GM18861 (cell line): ENCODE measurements around the gene ADAMTS16.

Experiments
- ATAC-seq: cut with Tn5 transposase; IDR thresholded peaks from one replicate; pipeline ENCODE4 v1.9.1; 2021; ENCODE audit not compliant: unreplicated experiment

ADAMTS16 gene

GRCh38 chr5:5309645-5310044 is 169.5 kb downstream of the ADAMTS16 start:
- no peak for ATAC-seq

DNA sequence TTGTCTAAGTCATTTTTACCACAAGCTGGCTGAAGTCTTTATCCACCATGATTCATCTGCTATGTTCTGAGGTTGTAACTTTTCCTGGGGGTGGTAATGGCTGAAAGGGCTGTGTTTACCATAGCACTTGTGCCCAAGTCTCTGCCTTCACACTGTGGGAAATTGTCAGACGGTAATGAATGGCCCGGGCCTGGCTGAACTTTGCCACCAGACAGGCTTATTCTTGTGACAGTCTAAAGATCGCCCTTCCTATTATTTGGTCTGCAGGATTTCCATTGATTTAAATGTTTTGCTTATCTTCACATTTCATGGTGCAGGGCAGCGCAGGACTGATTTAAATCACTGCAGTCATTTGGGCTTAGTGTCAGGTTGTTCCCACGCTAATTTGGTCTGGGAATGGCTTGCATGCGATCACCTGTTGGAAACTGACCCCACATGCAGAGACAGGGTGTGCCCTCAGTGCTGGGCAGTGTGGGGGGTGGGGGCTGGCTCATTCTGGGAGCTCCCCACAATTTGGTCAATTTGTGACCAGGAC is 173.0 kb downstream of the ADAMTS16 start:
- ATAC-seq, result no peak

GRCh38 chr5:5314166-5314565 is 174.0 kb downstream of the ADAMTS16 start:
- ATAC-seq, result no peak

- no peak for ATAC-seq
Measured at GRCh38 chr5:5314626-5315025, 174.5 kb downstream of the ADAMTS16 start.

- ATAC-seq, result no peak
Measured at GRCh38 chr5:5315068-5315980, 175.2 kb downstream of the ADAMTS16 start.

DNA sequence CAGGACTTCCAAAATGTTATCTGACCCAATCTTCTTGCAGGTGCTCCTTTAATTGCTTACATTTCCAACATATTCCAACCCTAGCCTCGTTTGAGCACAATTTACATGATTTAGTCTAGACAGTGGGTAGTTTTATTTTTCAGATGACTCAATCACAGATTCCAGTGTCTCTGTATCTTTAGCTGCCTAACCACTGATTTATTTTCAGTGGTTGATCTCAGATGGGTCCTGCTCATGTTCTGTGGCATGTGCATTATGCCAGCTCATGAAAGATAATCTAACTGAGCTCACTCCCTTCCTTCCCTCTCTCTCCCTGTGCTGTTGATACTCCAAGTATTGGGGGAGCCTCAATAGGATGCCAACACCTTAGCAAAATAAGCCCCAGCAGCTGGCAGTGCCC is 176.2 kb downstream of the ADAMTS16 start:
- no peak for ATAC-seq

DNA sequence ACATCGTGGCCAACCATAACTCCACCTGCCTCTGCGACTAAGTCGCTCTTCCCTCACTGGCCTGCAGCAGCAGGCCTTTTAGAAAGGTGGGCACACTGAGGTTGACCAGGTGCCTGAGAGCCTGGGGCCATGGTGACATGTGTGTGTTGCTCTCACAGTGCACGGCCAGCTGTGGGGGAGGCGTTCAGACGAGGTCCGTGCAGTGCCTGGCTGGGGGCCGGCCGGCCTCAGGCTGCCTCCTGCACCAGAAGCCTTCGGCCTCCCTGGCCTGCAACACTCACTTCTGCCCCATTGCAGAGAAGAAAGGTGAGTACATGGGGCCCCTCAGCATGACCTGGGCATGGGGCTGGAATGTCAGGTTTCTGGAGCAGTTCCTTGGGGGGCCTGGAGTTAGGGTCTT is 177.8 kb downstream of the ADAMTS16 start:
- no peak for ATAC-seq

GRCh38 chr5:5318426-5319190 is 178.5 kb downstream of the ADAMTS16 start:
- ATAC-seq, result no peak

DNA sequence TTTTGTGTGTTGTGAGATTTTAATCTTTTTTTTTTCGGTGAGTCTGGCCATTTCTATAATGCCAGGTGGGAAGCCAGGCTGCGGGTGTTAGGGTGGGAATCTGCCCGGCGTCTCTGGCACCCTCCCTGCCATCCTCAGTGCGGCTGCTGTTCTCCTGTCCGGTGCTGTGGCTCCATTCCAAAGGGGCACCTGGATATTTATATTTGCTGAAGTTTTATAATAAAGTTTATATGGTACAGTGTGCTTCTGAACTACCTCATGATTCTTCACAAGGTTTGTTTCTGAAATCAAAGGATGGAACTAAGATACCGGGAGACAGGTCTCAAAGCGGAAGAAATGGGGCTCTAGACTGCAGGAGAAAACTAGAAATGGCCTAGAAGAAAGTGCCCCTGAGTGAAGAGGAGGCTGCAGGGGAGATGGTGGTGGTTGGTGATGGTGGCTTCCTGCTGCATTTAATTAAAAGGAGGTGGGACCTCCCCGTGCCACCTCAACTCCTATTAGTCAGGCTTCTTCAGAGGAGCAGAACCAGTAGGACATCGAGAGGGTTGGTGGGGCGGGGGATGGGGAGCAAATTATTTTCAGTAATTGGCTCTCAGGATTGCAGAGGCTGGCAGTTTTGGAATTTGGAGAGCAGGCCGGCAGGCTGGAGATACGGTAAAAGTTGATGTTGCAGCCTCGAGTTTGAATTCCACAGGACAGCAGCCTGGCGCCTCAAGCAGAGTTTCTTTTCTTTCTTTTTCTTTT is 180.1 kb downstream of the ADAMTS16 start:
- ATAC-seq, result no peak

DNA sequence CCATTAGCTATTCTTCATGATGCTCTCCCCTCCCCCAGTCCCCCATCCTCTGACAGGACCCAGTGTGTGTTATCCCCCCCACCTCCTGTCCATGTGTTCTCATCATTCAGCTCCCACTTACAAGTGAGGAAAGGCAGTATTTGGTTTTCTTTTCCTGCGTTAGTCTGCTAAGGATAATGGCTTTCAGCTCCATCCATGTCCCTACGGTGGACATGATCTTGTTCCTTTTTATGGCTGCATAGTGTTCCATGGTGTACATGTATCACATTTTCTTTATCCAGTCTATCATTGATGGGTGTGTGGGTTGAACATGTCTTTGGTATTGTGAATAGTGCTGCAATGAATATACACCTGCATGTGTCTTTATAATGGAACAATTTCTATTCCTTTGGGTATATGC is 181.0 kb downstream of the ADAMTS16 start:
- no peak for ATAC-seq

DNA sequence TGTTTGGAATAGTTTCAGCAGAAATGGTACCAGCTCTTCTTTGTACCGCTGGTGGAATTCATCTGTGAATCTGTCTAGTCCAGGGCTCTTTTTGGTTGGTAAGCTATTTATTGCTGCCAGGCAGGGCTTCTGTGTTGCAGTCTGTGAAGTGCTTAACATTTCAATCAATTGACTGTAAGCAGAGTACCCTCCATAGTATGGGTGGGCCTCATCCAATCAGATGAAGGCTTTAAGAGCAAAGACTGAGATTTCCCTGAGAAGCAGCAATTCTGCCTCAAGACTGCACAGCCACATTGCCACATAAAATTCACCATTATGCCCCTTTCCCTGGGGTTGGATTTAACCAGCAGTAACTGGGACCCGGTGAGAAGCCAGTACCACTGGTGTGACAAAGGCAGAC is 183.4 kb downstream of the ADAMTS16 start:
- no peak for ATAC-seq

GRCh38 chr5:5326115-5326758 is 186.1 kb downstream of the ADAMTS16 start:
- no peak for ATAC-seq

DNA sequence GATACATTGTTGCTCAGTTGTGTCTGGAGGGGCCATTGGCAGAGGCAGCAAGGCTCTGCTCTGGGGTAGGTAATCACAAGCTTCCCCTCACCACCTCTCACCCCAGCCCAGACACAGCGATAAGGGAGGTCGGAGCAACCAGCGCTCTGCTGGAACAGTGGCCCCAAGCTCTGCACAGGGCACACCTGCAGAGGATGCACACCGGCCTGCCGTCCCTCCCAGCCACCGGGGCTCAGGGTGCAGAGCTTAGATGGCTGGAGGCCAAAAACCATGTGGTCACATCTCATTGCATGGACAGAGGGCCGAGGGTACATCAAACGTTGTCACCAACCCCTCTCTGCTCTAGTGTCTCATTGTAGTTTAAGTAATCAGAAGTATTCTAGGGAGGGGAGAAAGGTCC is 187.0 kb downstream of the ADAMTS16 start:
- no peak for ATAC-seq

- no peak for ATAC-seq
Measured at GRCh38 chr5:5330728-5331452, 190.8 kb downstream of the ADAMTS16 start.

DNA sequence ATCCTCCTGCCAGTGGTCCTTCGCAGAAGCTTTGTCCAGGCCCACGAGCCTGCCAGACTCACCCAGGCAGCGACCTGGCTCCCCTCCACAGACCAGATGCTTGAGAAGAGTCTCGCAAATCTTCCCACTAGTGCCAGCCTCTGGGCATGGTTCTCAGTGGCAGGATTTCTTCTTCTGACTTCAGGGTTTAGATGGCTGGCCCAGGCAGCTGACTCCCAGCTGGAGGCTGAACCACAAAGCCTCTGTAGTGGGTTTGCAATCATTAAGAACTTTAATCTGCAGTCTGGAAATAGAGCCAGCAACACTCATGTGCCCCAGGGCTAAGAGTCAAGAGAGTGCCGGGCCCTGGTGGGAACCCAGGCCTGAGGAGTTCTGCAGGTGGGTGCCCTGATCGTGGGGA is 191.7 kb downstream of the ADAMTS16 start:
- no peak for ATAC-seq

- no peak for ATAC-seq
Measured at GRCh38 chr5:5332287-5332686, 192.2 kb downstream of the ADAMTS16 start.

GRCh38 chr5:5335107-5335506 is 195.0 kb downstream of the ADAMTS16 start:
- no peak for ATAC-seq

DNA sequence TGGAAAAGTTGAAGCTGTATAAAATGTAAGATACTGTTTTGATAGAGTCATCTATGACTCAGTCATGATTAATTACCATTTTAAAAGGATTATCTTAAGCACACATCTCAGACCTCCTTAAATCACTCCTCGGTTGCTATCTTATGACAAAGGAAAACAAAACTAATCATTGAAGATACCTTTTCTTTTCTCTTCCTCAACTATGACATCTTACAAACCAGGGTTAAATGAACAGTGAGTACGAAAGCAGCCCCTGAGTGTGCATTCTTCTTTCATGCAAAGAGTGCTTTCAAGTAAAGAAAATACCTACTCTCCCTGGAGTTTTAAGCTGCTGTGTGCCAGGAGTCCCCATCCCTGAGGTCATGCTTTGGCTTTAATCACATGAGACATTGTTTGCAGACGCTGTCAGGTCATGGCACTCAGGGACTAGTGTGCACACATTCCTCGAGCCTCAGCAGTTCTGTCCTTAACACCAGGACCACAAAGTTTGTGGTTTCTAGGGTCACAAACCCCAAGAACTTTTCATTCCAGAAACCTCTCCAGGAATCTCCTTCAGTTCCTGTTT is 195.7 kb downstream of the ADAMTS16 start:
- no peak for ATAC-seq

- ATAC-seq, result no peak
Measured at GRCh38 chr5:5339257-5339656, 199.1 kb downstream of the ADAMTS16 start.
